Small intestine (tissue), 7 donors: ENCODE measurements around the gene UBE2G2. TPM values are rescaled to one million over a fixed set of nuclear protein-coding genes. Genes with fewer than 3 reads are reported as not detected.

Experiments used
- DNase-seq, 2 donors: peaks; one replicate each; pipeline versions ENCODE4 v3.0.0 to v3.0.0-alpha.2; 2013
- FAIRE-seq: peaks from 2 replicates; lab custom pipeline; 2012; peaks lifted over from hg19 to GRCh38; lab: Jason Lieb, UNC
- H3K27ac ChIP-seq, 3 donors: one replicate each; pipeline ENCODE4 v1.5.1; 2013; ENCODE audit warnings: low read length in 2 of 3, mild to moderate bottlenecking in 2 of 3, control low read depth in 1 of 3, inconsistent platforms in 1 of 3, low read depth in 1 of 3, moderate library complexity in 1 of 3
- H3K27me3 ChIP-seq, 3 donors: one replicate each; pipeline ENCODE4 v1.6.1; 2013; ENCODE audit warnings: low read length in 3 of 3, inconsistent platforms in 1 of 3; ENCODE audit not compliant: control insufficient read depth in 3 of 3, insufficient read depth in 3 of 3
- H3K36me3 ChIP-seq, 3 donors: one replicate each; pipeline ENCODE4 v1.6.1; 2013; ENCODE audit warnings: low read length in 3 of 3, inconsistent platforms in 1 of 3, low read depth in 1 of 3, mild to moderate bottlenecking in 1 of 3, moderate library complexity in 1 of 3; ENCODE audit not compliant: control insufficient read depth in 3 of 3, insufficient read depth in 2 of 3
- H3K4me1 ChIP-seq, 3 donors: one replicate each; pipeline ENCODE4 v1.6.1; 2013; ENCODE audit warnings: low read length in 2 of 3, inconsistent platforms in 1 of 3, low read depth in 1 of 3, mild to moderate bottlenecking in 1 of 3, moderate library complexity in 1 of 3; ENCODE audit not compliant: control insufficient read depth in 3 of 3, insufficient read depth in 2 of 3
- H3K4me3 ChIP-seq, 3 donors: one replicate each; pipeline ENCODE4 v1.5.1; 2013; ENCODE audit warnings: low read length in 3 of 3, control low read depth in 1 of 3, inconsistent platforms in 1 of 3, low read depth in 1 of 3, mild to moderate bottlenecking in 1 of 3, moderate library complexity in 1 of 3
- H3K9me3 ChIP-seq, 2 donors: one replicate each; pipeline ENCODE4 v1.6.1; 2013; ENCODE audit warnings: low read depth in 1 of 2, low read length in 1 of 2; ENCODE audit not compliant: control insufficient read depth in 2 of 2, insufficient read depth in 1 of 2
- WGBS, 3 donors: extraction: QIAGEN DNeasy Blood & Tissue Kit; methylation state at CpG; one replicate each; pipeline ENCODE4 v1.1.7; 2013; 5-methylcytosine and 5-hydroxymethylcytosine counted together
- polyA plus RNA-seq, 4 donors: library from polyadenylated mRNA; stranded (reverse) in 3 of 4; unstranded in 1 of 4; fragments of 200-250 nt in 3 of 4; fragments of 120-200 nt in 1 of 4; gene quantifications; one replicate each; pipeline versions ENCODE4 v1.2.1 to v1.2.3, GENCODE V29; 2013
- donor health status: healthy with polysubstance abuse.
- donor health status: control.
- donor health status: control.
- donor health status: Bipolar disorder and iron deficiency.
- donor health status: healthy.

Gene UBE2G2
- polyA plus RNA-seq, 4 donors, result 30.0 to 75.4 (median 38.7) TPM

DNA sequence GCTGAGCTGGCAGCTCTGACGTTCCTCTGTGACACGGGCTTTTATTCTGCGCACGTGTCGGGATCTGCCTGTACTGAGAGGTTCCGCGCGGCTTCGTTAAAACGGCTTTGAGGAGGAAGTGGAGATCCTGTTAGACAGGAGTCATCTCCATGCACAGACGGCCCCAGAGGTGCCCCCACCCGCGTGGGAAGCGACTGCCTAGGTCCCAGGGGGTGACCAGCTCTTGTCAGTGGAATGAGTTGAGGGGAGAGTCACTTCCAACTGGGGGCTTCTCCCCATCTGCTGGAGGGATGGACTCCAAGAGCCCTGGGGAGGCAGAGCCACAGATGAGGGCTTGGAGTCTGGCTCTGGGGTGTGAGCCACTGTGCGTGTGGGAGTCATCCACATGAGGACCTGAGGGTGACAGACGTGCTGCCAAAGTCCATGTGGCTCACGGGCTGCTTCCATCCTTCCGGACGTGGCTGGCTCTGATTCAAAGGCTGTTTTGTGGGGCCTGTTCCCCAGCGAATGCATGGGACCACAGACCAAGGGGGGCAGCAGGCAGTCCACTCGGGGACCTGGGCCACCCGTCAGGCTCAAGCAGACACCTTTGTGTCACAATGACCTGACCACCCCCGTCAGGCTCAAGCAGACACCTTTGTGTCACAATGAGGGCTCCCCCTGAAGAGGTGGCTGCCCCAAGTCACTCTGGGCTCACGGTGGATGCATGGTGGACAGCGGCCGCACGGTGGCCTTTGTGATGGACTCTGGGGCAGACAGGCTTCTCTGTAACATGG is 45.1 kb upstream of the UBE2G2 start:
- FAIRE-seq (no peak), DNase-seq (peak; percentile 74 to 80)
- no peaks in the 10 kb centered on the region for H3K9me3 ChIP-seq
- no peak overlapping the region for H3K4me3 ChIP-seq
- 21 to 35% (median 27%) methylated on average over 27 of the region's 27 CpGs for WGBS, 3 donors
- H3K4me1 ChIP-seq, result peaks cover 7 to 58% (median 7%) of the 10 kb centered on the region in 3 donors
- no peaks in the 10 kb centered on the region for H3K27me3 ChIP-seq
- H3K27ac ChIP-seq, result peak overlapping the region in 2 of 3 donors; percentile 29 to 51
- peaks cover 2 to 33% (median 2%) of the 10 kb centered on the region in 3 donors for H3K36me3 ChIP-seq

DNA sequence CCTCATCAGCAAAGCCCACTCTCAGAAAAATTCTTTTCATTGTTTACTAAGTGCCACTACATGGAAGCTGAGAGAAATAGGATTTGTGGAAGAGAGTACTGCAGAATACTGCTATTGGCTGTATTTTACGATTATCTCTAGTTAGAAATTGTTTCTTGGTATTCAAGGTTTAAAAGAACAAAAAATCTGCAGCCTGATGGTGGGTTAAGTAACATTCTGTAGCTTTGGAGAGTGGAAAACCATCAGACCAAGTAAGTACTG is 44.5 kb upstream of the UBE2G2 start:
- Histone ChIP-seq H3K27me3 (peaks cover 0 to 2% (median 0%) of the 10 kb centered on the region in 3 donors), H3K4me1 (peaks cover 7 to 54% (median 7%) of the 10 kb centered on the region in 3 donors), H3K36me3 (peaks cover under 1 to 30% (median 2%) of the 10 kb centered on the region in 3 donors), H3K9me3 (no peaks in the 10 kb centered on the region), H3K4me3 (peak overlapping the region in 1 of 3 donors; percentile 36), H3K27ac (peak overlapping the region in 2 of 3 donors; percentile 29 to 51)
- FAIRE-seq, result no peak
- DNase-seq, result no peak
- WGBS, 3 donors, result 16 to 20% (median 20%) methylated on average over 1 of the region's 1 CpG

DNA sequence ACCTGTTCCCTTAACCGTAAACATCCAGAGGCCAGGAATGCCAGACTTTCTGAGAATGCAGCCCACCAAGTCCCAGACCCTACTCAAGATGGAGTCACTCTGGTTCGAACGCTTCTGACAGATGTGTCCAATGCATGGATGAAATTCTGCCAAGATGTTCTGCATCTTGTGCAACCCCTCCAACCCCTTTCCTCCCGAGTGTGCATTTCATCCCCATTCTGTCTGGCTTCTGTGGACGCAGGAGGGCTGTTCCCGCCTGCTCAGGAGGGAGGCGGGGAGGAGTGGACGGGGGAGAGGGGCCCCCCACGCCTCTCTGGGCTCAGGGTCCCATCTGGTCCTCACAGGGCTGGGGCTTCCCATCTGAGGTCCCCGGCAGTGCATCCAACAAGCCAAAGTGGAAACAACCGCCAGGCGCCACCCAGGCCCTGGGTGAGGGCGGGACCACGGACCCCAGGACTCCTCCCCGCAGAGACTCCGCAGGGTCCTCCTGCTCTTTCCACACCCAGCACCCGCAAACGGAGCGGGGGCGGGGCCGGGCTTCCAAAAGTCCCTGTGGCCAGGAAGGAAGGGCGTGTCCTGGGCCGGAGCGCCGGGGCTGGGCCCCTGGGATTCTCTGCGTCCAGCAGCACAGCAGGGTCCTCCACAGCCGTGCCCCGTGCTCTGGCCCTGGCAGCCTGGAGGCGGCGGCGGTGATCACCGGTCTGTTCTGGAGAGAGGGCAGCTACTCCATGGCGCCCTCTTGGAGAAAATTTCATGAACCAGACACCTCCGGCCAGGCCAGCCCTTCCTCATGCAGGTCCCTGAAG is 44.0 kb upstream of the UBE2G2 start:
- DNase-seq (peak; percentile 33 to 76), FAIRE-seq (no peak)
- H3K4me1 ChIP-seq, result peaks cover 7 to 49% (median 7%) of the 10 kb centered on the region in 3 donors
- WGBS, 3 donors, result 3 to 5% (median 5%) methylated on average over 31 to 34 of the region's 34 CpGs
- H3K27ac ChIP-seq, result no peak overlapping the region
- no peaks in the 10 kb centered on the region for H3K9me3 ChIP-seq
- peak overlapping the region in 1 of 3 donors; percentile 36 for H3K4me3 ChIP-seq
- H3K36me3 ChIP-seq, result peaks cover 0 to 25% (median 2%) of the 10 kb centered on the region in 3 donors
- H3K27me3 ChIP-seq, result peaks cover 0 to 2% (median 0%) of the 10 kb centered on the region in 3 donors

DNA sequence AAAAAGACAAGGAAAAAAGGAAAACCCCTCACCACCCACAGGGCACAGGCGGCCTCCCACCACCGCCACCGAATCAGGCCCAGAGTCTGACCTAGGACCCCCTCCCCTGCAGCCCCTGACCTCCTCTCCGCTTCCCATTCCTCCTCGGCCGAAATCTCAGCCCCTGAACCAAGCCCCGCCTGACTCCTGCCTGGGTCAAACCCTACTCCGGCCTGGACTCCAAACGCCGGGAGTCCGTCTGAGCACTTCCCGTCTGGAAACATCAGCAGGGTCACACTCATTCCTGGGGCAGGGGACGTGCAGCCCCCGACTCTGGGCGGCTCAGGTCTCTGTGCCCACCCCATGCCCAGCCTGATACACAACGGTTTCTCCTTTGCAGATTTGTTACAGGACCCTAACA is 42.6 kb upstream of the UBE2G2 start:
- no peak for DNase-seq
- no peak for FAIRE-seq
- Histone ChIP-seq H3K36me3 (peaks cover 0 to 15% (median 0%) of the 10 kb centered on the region in 3 donors), H3K4me3 (no peak overlapping the region), H3K27me3 (peaks cover 0 to 2% (median 0%) of the 10 kb centered on the region in 3 donors), H3K9me3 (no peaks in the 10 kb centered on the region), H3K27ac (no peak overlapping the region), H3K4me1 (peaks cover 7 to 39% (median 7%) of the 10 kb centered on the region in 3 donors)
- WGBS, 3 donors, result 69 to 87% (median 81%) methylated on average over 16 of the region's 16 CpGs

DNA sequence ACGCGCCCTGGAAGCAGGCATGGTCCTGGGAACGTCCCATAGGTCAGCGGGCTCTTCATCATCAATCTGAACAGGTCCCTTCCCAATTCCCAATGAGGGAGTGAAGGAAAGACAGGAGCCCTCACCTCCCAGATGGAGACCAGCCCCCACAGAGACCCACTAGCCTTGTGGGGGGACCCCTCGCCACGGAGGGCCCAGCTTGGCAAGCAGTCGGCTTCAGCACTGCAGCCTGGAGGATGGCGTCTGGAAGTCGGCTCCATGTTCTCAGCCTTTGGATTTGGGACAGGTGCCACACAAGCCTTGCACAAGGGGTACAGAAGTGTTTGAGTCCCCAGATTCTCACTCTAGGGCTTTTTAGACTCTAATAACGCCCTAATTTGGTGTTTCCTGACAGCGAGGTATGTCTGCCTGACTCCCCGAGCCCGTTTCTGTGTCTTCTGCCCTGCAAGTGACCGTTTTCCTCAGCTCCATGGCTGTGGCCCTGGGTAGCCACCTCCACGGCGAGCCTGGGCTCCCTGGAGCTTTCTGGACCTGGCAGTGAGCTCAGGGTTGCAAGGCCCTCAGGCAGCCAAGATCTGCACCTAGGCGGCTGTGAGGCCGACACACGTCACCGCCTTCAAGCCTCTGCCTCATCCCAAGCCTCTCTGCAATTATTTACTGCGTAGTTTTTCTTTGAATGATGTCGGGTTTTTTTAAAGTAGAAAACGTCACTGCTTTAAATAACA is 41.3 kb upstream of the UBE2G2 start:
- no peak overlapping the region for H3K27ac ChIP-seq
- H3K36me3 ChIP-seq, result peaks cover 0 to 2% (median 0%) of the 10 kb centered on the region in 3 donors
- H3K4me1 ChIP-seq, result peaks cover 3 to 27% (median 7%) of the 10 kb centered on the region in 3 donors
- no peak for FAIRE-seq
- DNase-seq, result no peak
- H3K9me3 ChIP-seq, result no peaks in the 10 kb centered on the region
- H3K27me3 ChIP-seq, result peaks cover 0 to 2% (median 0%) of the 10 kb centered on the region in 3 donors
- 79 to 85% (median 84%) methylated on average over 23 of the region's 23 CpGs for WGBS, 3 donors
- H3K4me3 ChIP-seq, result no peak overlapping the region

DNA sequence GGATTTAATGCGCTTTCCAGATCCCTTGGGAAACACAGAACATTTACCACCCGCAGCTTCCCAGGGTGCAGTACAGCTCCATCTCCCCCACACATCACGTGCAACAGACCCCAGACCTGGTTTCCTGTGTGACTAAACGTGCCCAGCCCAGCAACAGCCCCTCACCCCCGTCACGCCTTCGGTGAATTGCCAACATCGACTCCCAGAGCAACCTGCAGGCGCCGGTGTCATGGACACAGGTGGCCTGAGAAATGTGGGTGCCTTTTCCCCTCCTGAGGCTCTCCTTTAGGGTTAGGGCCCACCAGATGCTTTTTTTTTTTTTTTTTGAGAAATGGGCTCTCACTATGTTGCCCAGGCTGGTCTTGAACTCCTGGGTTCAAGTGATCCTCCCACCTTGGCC is 40.5 kb upstream of the UBE2G2 start:
- H3K27me3 ChIP-seq, result peaks cover 0 to 2% (median 0%) of the 10 kb centered on the region in 3 donors
- 80 to 86% (median 85%) methylated on average over 10 of the region's 10 CpGs for WGBS, 3 donors
- no peaks in the 10 kb centered on the region for H3K36me3 ChIP-seq
- FAIRE-seq (no peak), DNase-seq (no peak)
- no peaks in the 10 kb centered on the region for H3K9me3 ChIP-seq
- H3K4me3 ChIP-seq, result no peak overlapping the region
- peaks cover 3 to 19% (median 7%) of the 10 kb centered on the region in 3 donors for H3K4me1 ChIP-seq
- no peak overlapping the region for H3K27ac ChIP-seq

DNA sequence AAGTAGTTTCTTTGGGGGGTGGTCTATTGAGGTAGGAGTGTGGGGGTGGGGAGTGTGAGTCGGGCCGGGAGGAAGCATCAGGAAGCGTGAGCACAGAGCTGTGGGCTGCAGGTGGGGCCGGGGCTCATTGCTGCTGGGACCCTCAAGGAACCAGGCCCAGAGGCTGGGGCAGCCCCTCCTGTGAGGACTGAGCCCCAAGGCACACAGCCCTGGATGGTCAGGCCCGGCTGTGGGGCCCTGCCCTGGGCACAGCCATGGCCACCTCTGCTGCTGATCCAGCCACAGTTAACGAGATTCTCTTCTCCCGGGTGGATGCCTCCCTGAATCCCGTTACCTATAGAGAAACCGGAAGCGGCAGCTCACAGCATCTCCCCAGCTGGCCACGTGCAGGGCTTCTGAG is 39.2 kb upstream of the UBE2G2 start:
- no peak for DNase-seq
- H3K36me3 ChIP-seq, result no peaks in the 10 kb centered on the region
- H3K27me3 ChIP-seq, result peaks cover 0 to 2% (median 0%) of the 10 kb centered on the region in 3 donors
- no peaks in the 10 kb centered on the region for H3K9me3 ChIP-seq
- no peak overlapping the region for H3K4me3 ChIP-seq
- WGBS, 3 donors, result 73 to 83% (median 76%) methylated on average over 10 to 11 of the region's 11 CpGs
- no peak for FAIRE-seq
- H3K27ac ChIP-seq, result no peak overlapping the region
- H3K4me1 ChIP-seq, result peaks cover 0 to 12% (median 2%) of the 10 kb centered on the region in 3 donors

DNA sequence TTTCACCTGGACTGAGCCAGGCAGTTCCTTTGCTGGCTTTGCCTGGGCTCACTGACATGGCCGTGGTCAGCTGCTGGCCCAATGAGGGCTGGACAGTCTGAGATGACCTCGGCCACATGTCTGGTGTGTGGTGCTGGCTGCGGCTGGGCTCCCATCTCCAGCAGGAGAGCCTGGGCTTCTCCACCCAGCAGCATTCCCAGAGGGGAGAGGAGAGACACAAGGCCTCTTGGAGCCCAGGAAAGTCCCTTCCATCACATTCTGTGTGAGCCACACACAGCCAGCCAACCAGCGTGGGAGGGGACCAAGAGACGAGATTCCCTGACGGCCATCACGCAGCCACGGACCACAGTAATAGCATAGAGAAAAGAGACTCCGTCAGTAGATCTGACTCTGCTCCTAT is 37.3 kb upstream of the UBE2G2 start:
- FAIRE-seq (no peak), DNase-seq (no peak)
- 90 to 92% (median 91%) methylated on average over 9 of the region's 9 CpGs for WGBS, 3 donors
- H3K4me3 ChIP-seq, result no peak overlapping the region
- H3K9me3 ChIP-seq, result no peaks in the 10 kb centered on the region
- peaks cover 0 to 6% (median 0%) of the 10 kb centered on the region in 3 donors for H3K4me1 ChIP-seq
- no peak overlapping the region for H3K27ac ChIP-seq
- H3K27me3 ChIP-seq, result peaks cover 0 to 2% (median 0%) of the 10 kb centered on the region in 3 donors
- no peaks in the 10 kb centered on the region for H3K36me3 ChIP-seq
